Thoracic aorta (tissue), 2 donors: ENCODE data around the gene NAIF1. TPM values are rescaled to one million over a fixed set of nuclear protein-coding genes. Genes with fewer than 3 reads are reported as not detected.

Experiments used
- ATAC-seq: fragments of 150-250 bp; one replicate; pipeline ENCODE4 v1.8.0; 2017; ENCODE audit warnings: low read depth; ENCODE audit not compliant: insufficient number of reproducible peaks, low FRiP score
- DNase-seq: peaks from one replicate; pipeline ENCODE4 v3.0.0-alpha.2; 2020; ENCODE audit warnings: low spot score
- H3K27ac ChIP-seq, 2 donors: fragments of 200-600 bp; sonication (generic); 1 replicate in 1 of 2; 2 replicates in 1 of 2; pipeline ENCODE4 v1.5.1; 2016; ENCODE audit warnings: mild to moderate bottlenecking in 2 of 2, moderate library complexity in 2 of 2
- H3K27me3 ChIP-seq: fragments of 200-600 bp; sonication (generic); replicated peaks from 2 replicates; pipeline ENCODE4 v1.6.0; 2016; ENCODE audit warnings: mild to moderate bottlenecking; ENCODE audit not compliant: insufficient read depth
- H3K36me3 ChIP-seq: fragments of 200-600 bp; sonication (generic); one replicate; pipeline ENCODE4 v1.5.1; 2016
- H3K4me1 ChIP-seq, 2 donors: fragments of 200-600 bp; sonication (generic); 1 replicate in 1 of 2; 2 replicates in 1 of 2; pipeline versions ENCODE4 v1.5.1 to v1.6.0; 2016; ENCODE audit warnings: low read depth in 2 of 2, mild to moderate bottlenecking in 1 of 2; ENCODE audit not compliant: control insufficient read depth in 1 of 2
- H3K4me3 ChIP-seq: fragments of 200-600 bp; sonication (generic); 2 replicates; pipeline ENCODE4 v1.5.1; 2016; ENCODE audit warnings: mild to moderate bottlenecking
- H3K9me3 ChIP-seq: fragments of 200-600 bp; sonication (generic); 2 replicates; pipeline ENCODE4 v1.5.1; 2016
- total RNA-seq, 2 donors: library from RNA; depleted of rRNA; stranded (reverse); fragments of >200 nt; gene quantifications; one replicate each; pipeline versions ENCODE4 v1.1.0 to v1.2.3, GENCODE V29; 2016
- TF ChIP-seq, protein P1 (sequence below): fragments of 200-600 bp; sonication (generic); IDR thresholded peaks from one replicate; pipeline ENCODE4 v1.5.1; 2019; ENCODE audit warnings: antibody characterized with exemption

The NAIF1 gene
- total RNA-seq, 2 donors from 2014 or later = 11.8 to 21.0 TPM

- Histone ChIP-seq H3K4me3 (no peak overlapping the region), H3K27me3 (no peaks in the 10 kb centered on the region), H3K36me3 (no peaks in the 10 kb centered on the region), H3K4me1 (peaks cover 10 to 14% of the 10 kb centered on the region in 2 donors), H3K9me3 (no peaks in the 10 kb centered on the region), H3K27ac (peak overlapping the region; percentile 27 to 49)
- no peak for DNase-seq
- peak; percentile 33 for ATAC-seq
- TF ChIP-seq, protein P1, sequence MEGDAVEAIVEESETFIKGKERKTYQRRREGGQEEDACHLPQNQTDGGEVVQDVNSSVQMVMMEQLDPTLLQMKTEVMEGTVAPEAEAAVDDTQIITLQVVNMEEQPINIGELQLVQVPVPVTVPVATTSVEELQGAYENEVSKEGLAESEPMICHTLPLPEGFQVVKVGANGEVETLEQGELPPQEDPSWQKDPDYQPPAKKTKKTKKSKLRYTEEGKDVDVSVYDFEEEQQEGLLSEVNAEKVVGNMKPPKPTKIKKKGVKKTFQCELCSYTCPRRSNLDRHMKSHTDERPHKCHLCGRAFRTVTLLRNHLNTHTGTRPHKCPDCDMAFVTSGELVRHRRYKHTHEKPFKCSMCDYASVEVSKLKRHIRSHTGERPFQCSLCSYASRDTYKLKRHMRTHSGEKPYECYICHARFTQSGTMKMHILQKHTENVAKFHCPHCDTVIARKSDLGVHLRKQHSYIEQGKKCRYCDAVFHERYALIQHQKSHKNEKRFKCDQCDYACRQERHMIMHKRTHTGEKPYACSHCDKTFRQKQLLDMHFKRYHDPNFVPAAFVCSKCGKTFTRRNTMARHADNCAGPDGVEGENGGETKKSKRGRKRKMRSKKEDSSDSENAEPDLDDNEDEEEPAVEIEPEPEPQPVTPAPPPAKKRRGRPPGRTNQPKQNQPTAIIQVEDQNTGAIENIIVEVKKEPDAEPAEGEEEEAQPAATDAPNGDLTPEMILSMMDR = no peak
Observed at GRCh38 chr9:128055344-128056040, 11.6 kb downstream of the NAIF1 start.

- H3K27ac ChIP-seq = no peak overlapping the region
- no peaks in the 10 kb centered on the region for H3K27me3 ChIP-seq
- no peaks in the 10 kb centered on the region for H3K9me3 ChIP-seq
- H3K4me3 ChIP-seq = no peak overlapping the region
- H3K4me1 ChIP-seq = peaks cover 10 to 14% of the 10 kb centered on the region in 2 donors
- DNase-seq (no peak), ATAC-seq (no peak)
- TF ChIP-seq, protein P1 = no peak
- no peaks in the 10 kb centered on the region for H3K36me3 ChIP-seq
Observed at GRCh38 chr9:128054087-128054486, 13.0 kb downstream of the NAIF1 start.

GRCh38 chr9:128053560-128053959 is 13.6 kb downstream of the NAIF1 start:
- Histone ChIP-seq H3K4me1 (peaks cover 10 to 14% of the 10 kb centered on the region in 2 donors), H3K36me3 (no peaks in the 10 kb centered on the region), H3K4me3 (no peak overlapping the region), H3K9me3 (no peaks in the 10 kb centered on the region), H3K27me3 (no peaks in the 10 kb centered on the region), H3K27ac (no peak overlapping the region)
- TF ChIP-seq, protein P1 = no peak
- DNase-seq (no peak), ATAC-seq (no peak)

GRCh38 chr9:128051932-128052709 is 15.0 kb downstream of the NAIF1 start:
- H3K9me3 ChIP-seq = no peaks in the 10 kb centered on the region
- H3K27me3 ChIP-seq = no peaks in the 10 kb centered on the region
- DNase-seq (no peak), ATAC-seq (no peak)
- peaks cover 10 to 14% of the 10 kb centered on the region in 2 donors for H3K4me1 ChIP-seq
- no peak overlapping the region for H3K27ac ChIP-seq
- H3K4me3 ChIP-seq = no peak overlapping the region
- TF ChIP-seq, protein P1 = no peak
- no peaks in the 10 kb centered on the region for H3K36me3 ChIP-seq

DNA sequence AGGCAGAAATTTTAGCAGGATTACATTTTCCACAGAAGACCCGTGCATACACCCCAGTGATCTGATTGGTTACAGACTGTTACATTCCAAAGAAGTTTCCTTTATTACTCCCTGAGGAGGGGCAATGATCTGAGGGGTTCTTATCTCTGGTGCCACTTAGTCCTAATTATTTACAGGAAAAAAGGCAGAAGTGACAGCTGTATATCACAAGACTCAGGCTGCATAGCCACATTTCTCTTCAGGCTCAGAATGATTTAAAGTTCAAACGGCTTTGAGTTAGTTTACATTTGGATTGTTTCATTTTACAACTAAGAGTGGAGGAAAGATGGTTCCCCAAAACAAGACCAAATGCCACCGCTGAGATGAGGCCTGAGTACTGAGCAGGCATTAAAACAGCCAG is 17.3 kb downstream of the NAIF1 start:
- TF ChIP-seq, protein P1 = no peak
- H3K27ac ChIP-seq = no peak overlapping the region

More for the DNA sequence above, 17.3 kb downstream of the NAIF1 start:
- Histone ChIP-seq H3K36me3 (no peaks in the 10 kb centered on the region), H3K4me1 (no peaks in the 10 kb centered on the region), H3K9me3 (no peaks in the 10 kb centered on the region), H3K4me3 (no peak overlapping the region), H3K27me3 (no peaks in the 10 kb centered on the region)
- DNase-seq = no peak
- no peak for ATAC-seq
